Lung microvascular endothelial cell (primary cell): ENCODE data around the gene MRPS34. TPM values are rescaled to one million over a fixed set of nuclear protein-coding genes. Genes with fewer than 3 reads are reported as not detected.

Experiments
- DNase-seq, 2 donors: peaks; one replicate each; pipeline versions ENCODE4 v3.0.0 to v3.0.0-alpha.2; 2010; ENCODE audit warnings: low read depth in 2 of 2
- total RNA-seq: library from RNA; depleted of rRNA; stranded (reverse); fragments of >200 nt; gene quantifications from 2 replicates; pipeline ENCODE4 v1.2.1, GENCODE V29; 2014

Gene MRPS34
- total RNA-seq, 1 donor from 2014 or later: 50.4 TPM

DNA sequence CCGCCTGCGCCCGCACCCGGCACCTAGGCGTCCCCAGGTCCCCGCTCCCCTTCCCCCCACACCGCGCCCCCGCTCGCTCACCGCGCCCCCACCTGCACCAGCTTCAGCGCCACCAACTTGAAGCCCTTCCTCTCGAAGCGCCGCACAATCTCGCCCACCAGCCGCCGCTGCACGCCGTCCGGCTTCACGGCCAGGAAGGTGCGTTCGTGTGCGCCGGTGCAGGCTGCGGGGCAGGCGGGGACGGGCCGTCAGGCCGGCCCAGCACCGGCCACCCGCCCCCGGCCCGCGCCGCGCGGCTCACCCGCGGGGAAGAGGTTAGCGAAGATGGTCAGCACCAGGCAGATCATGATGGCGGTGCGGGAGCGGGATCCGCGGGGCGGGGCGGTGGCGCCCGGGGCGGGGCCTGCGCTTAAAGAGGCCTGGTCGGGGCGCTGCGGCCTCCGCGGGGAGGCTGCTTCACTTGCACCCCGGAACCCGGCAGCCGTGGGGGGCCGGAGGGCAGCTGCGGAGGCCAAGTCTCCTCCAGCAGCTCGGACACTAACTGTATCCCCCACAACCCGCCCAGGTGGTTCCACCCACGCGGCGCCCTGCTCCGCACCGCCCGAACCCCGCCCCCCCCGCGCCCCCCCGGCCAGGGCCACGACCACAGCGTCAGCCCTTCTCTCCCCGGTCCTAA is 1.6 kb downstream of the MRPS34 start, which contains the start of gene NME3:
TSS of gene NME3 (minus strand) at position 356 of the 676 bp plus-strand sequence. CDS start at position 347, 9 bp downstream.
- DNase-seq: peak; percentile 65 to 72

DNA sequence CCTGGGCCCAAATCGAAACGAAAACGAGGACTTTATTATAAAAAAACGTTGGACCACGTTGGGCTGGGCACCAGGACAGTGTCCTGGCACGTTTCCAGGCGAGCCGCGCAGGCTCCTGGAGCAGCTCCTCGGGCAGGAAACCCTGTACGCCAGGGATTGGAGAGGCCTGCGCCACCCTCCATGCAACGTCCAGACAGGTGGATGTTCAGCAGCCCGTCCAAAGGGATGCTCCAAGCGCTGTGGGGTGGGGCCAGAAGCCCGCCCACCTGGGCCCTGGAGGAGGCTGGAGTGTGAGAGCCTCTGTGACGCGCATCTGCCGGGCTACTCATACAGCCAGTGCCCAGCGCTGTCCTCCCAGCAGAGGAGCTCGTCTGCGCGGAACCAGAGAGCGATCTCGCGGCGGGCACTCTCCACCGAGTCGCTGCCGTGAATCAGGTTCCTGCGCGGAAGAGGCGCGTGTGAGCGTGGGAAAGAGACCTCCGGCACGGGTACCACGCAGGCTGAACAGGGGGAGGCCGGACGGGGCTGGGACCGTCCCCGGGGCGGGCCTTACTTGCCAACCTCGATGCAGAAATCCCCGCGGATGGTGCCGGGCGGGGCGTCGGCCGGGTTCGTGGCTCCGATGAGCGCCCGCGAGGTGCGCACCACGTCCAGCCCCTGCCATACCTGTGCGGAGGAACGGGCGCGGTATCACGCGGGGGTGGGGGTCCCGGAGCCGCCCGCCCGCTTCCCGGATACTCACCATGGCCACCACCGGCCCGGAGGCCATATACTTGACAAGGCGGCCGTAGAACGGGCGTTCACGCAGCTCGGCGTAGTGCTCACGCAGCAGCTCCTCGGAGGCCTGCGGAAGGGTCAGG is 2.4 kb downstream of the MRPS34 start:
- DNase-seq: peak; percentile 66 to 68

DNA sequence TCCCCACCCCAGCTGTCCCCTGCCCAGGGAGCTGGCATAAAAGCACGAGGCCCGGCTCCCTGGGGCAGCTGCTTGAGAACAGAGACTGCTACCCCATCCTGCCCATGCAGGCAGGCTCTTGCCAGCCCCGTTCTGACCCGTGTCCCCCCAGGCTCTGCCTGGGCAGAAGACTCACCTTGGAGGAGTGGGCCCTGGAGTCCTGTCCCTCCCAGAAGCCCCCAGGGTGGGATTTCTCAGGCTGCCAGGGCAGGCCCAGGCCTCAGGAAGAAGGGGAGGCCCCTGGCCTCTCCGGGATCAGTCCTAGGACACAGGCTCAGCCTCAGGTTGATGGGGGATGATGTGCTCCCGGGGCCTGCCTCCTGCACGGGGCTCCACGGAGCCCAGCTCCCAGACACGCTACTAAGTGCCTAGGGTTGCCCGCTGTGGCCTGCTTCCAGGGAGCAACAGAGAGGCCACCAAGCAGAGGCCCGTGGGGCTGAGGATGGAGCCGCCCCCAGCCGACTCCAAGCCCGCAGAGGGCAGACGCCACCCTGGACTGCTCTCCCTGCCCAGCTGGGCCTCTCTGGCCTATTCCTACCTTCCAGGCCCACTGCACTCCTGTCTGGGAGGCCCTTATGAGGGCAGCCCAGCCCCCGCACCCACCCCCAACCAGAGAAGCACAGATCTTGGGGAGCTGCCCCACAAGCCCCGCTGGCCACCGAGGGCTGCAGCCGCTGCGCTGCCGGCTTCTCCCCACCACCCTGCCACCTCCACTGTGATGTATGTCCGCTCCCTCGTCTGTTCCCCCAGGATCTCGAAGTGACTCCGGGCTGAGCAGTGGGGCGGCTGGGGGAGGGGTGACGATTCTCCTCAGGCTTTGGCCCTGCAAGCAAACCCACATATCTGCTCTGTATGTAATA is 3.3 kb downstream of the MRPS34 start:
- no peak for DNase-seq

DNA sequence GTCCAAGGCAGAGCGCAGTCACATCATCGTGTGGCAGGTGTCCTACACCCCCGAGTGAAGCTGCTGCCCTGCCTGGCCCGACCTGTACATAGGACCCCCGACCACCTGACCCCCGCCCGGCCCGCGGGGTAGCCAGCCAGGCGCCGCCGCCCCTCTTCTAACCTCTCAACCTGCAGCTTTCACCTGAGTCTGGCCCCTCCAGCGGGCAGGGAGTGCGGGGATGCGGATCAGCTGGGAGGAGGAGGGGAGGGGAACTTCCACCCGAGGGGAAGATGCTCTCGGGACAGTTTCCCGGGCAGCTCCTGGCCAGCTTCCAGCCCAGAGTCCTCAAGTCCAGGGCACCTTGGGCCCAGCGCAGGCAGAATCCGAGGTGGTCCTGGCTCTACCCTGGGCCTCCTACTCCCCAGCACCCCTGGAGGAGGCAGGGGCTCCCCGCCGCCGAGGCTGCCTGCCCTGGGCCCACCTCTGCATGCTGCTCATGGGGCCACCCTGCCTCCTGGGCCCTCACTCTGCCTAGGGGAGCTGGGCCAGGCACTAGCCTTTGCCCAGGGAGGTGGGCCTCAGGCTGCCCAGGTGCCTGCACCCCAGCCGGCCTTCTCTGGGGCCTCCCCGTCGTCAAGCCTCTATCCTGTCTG is 4.0 kb downstream of the MRPS34 start:
- DNase-seq: no peak

DNA sequence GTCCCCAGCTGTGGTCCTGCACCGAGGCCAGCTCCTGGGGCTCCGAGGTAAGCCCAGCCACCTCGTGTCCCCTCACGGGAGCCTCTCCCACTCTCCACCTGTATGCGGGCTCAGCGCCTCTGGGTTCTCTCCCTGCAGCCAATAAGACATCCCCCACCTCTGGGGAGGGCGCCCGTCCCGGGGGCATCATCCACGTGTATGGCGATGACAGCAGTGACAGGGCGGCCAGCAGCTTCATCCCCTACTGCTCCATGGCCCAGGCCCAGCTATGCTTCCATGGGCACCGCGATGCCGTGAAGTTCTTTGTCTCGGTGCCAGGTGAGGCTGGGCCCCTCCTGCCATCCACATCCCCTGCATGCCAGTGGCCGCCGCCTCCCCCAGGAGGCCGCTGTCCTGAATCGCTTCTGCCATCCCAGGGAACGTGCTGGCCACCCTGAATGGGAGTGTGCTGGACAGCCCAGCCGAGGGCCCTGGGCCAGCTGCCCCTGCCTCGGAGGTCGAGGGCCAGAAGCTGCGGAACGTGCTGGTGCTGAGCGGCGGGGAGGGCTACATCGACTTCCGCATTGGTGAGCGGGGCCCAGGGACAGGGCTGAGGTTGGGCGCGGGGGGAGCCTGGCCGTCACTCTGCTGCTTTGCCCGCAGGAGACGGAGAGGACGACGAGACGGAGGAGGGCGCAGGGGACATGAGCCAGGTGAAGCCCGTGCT is 4.7 kb downstream of the MRPS34 start:
- DNase-seq: no peak

DNA sequence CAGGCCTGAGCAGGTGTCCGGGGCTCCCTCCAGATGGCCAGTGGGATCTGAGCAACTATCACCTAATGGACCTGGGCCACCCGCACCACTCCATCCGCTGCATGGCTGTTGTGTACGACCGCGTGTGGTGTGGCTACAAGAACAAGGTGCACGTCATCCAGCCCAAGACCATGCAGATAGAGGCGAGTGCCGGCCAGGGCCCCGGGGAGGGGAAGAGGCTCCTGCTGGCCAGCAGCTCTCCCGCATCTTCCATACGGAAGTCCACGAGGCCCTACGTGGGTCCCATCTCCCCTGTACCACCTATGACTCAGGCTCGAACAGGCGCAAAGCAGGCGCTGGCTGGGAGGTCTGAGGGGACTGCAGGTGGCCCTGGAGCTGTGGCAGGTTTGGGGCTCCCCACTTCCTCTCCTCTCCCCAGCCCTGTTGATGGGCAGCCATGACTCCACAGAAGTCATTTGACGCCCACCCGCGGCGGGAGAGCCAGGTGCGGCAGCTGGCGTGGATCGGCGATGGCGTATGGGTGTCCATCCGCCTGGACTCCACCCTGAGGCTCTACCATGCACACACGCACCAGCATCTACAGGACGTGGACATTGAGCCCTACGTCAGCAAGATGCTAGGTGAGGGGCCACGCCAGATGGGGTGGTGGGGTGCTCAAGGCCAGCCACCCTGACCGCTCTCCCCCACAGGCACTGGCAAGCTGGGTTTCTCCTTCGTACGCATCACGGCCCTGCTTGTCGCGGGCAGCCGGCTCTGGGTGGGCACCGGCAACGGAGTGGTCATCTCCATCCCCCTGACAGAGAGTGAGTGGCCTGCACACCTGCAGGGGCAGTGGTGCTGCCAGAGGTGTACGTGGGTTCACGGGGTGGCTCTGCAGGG is 5.6 kb downstream of the MRPS34 start:
- DNase-seq: no peak

DNA sequence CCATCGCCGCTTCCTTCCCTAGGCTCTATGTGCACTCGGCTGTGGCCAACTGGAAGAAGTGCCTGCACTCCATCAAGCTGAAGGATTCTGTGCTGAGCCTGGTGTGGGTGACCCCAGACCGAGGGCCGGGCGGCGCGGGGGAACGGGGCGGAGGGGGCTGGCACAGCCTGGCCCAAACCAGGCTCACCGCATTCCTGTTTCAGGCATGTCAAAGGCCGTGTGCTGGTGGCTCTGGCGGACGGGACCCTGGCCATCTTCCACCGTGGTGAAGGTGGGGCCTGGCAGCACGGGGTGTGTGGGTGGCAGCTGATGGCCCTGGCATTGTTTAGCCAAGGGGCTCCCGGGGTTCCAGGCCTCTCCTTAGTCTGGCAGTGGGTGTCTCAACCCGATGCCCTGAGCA is 6.2 kb downstream of the MRPS34 start:
- no peak for DNase-seq

DNA sequence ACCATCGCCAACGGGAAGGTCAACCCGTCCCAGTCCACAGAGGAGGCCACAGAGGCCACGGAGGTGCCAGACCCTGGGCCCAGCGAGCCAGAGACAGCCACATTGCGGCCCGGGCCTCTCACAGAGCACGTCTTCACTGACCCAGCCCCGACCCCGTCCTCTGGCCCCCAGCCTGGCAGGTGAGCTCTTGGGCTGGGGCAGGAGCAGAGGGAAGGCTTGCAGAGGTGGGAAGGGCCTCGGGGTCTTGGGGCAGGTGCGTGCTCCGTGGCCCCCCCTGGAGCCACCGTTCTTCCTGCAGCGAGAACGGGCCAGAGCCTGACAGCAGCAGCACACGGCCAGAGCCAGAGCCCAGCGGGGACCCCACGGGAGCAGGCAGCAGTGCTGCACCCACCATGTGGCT is 6.7 kb downstream of the MRPS34 start:
- DNase-seq: no peak

DNA sequence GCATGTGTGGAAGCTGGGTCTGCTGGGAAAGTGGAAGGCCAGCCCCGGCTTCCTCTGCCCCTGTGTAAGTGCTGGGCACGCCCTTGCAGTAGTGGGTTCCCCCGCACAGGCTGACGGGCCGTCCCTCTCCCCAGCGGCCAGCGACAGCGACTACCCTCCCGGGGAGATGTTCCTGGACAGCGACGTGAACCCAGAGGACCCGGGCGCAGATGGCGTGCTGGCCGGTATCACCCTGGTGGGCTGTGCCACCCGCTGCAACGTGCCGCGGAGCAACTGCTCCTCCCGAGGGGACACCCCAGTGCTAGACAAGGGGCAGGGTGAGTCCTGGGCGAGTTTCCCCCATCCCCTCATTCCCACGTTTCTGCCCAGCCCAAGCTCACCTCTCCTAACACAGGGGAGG is 7.1 kb downstream of the MRPS34 start:
- DNase-seq: no peak

DNA sequence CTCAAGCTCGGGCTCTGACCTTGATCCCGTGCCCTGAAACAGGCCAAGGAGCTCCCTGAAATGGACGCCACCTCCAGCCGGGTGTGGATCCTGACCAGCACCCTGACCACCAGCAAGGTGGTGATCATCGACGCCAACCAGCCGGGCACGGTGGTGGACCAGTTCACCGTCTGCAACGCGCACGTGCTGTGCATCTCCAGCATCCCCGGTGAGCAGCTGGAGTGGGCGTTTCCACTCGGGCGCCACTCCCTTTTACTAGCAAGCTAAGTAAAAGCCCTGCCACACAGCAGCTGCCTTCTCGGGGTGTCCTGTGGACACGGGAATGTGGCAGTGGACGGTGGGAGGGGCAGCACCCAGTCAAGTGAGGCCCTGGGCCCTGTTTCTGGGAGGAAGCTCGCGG is 8.0 kb downstream of the MRPS34 start:
- no peak for DNase-seq

DNA sequence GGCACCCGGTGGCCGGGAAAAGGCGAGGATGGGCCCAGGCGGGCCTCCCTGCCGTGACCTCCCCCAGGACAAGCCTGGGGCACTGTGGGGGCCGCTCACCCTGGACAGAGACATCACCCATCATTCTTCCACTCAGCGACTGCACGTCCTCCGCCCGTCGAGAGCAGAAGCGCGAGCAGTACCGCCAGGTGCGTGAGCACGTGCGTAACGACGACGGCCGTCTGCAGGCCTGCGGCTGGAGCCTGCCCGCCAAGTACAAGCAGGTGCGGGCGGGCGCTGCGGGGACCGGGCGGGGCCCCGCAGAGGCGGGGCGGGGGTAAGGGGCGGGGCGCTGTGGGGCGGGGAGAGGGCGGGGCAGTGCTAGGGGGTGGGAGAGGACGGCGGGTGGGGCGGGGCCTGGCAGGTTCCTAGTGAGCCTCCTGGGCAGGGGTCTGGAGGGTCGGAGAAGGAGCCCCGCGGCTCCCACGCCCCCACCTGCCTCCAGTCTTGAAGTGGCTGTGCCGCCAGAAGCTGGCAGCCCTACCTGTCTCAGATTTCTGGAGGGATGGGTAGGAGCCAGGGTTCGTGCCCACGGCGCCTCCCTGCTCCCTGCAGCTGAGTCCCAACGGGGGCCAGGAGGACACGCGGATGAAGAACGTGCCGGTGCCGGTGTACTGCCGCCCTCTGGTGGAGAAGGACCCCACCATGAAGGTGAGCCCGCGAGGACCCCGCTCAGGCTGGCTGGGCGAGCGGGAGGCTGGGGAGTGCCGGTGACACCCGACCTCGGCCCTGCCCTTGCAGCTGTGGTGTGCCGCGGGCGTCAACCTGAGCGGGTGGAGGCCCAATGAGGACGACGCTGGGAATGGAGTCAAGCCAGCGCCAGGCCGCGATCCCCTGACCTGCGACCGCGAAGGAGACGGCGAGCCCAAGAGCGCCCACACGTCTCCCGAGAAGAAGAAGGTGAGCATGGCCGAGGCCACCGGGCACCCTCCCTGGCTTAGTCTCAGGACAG is 9.1 kb downstream of the MRPS34 start:
- DNase-seq: peak; percentile 29 to 60

DNA sequence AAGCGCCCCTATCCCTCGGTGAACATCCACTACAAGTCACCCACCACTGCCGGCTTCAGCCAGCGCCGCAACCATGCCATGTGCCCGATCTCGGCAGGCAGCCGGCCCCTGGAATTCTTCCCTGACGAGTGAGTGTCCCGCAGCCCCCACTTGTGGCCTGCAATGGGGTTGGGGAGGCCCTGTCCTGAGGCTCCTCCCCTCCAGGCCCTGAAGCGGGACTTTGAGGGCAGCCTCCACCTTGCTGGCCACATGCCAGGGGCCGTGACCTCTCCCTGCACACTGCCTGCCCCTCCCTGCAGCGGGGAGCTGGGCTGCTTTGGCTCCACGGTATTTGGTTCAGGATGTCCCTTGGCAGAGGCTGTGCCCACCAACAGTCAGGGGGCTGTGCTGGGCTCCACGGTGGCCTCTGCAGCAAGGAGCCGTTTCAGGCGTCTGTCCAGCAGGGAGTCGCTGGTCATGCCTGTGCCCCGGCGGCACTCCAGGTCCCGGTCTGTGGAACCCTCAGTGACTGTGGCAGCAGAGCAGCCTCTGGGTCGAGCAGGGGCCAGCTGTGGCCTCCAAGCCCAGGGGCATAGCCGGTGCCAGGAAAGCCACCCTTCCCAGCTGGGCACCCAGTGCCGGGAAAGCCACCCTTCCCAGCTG is 9.9 kb downstream of the MRPS34 start:
- DNase-seq: no peak

DNA sequence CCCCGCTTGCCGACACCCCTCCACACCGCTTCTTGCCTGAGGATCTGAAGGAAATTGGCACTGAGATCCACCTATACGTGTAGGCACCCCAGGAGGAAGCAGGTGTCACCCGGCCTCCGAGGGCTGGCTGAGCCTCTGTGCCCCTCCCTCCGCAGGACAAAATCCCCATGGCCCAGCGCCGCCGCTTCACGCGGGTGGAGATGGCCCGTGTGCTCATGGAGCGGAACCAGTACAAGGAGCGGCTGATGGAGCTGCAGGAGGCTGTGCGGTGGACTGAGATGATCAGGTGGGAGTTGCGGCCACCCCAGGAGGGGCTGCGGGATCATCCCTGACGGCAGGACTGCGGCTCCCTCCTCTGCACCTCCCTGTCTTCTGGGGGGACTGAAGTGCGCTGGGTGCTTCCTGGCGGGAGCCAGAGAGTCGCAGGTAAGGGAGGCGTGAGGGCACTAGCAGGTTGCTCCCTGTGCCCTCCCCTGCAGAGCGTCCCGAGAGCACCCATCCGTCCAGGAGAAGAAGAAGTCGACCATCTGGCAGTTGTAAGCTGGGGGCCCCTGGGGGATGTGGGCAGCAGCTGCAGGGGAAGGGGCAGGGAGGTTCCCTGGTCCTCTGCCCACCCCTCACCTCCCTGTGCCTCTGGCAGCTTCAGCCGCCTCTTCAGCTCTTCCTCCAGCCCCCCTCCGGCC is 10.6 kb downstream of the MRPS34 start:
- DNase-seq: no peak

DNA sequence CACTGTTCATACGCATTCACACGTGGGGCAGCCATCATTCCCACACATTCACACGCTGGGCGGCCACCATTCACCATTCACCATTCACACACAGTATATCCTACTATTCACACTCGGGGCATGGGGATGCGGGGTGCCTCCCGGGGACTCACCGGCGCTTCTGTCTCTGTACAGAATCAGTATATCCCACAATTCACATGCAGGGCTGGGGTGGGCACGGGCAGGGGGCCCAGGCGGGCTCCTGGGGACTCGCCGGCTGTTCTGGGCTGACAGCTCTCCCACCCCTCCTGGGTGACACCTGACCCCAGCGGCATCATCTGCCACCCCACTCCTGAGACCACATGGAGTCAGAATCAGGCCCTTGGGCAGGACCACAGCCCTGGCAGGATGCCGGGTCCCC is 11.2 kb downstream of the MRPS34 start:
- DNase-seq: no peak

DNA sequence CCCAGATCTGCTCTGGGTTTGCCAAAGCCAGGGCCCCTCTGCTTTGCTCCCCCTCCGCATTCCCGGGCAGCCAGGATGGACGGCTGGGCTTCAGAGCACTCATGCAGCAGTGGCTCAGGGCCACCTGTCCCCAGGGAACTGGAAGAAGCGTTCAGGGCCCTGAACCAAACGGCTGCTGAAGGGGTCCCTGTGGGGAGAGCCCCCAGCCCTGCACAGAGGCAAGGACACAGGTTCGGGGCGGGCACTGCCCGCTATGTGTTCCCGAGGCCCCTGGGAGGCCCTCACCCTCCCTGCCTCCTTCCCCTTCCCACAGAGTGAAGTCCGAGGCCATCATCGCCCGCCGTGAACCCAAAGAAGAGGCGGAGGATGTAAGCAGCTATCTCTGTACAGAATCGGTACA is 12.0 kb downstream of the MRPS34 start:
- DNase-seq: no peak

DNA sequence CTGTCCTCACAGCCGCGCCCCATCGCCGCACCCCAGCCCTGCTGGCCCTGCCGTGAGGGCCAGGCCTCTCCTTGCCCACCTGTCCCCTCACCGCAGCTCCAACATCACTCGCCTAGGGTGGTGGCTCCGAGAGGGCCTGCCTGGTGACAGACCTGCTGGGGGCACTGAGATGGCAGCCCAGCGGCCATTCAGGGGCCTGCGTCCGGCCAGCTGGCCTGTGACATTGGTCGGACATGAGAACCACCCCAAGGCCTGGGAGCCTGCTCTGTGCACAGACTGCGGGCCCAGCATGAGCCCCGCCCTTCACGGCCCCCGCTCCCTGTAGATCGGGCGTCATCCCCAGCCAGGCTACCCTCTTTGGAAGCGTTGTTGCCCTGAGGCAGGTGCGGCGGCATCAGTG is 13.4 kb downstream of the MRPS34 start:
- no peak for DNase-seq

DNA sequence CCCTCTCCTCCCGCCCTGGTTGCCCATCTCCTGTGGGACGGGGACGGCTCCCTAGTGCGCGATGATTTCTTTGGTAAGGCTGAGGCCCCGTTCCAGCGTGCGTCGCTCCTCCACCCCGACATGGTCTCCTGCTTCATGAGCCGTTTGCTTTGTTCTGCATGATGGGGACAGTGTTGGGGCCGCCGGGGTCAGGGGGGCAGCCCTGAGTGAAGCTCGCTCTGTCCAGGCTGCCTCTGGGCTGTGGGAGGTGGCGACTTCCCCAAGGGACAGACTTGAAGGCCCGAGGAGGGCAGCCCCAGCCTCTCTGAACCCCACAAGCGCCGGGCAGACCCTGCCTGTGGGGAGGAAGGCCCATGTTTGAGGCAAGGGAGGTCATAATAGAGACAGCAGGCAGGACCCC is 14.0 kb downstream of the MRPS34 start:
- no peak for DNase-seq
